NT2/D1 (cell line): ENCODE data around the gene SLC9A7.
"Not testable (repeated sequence)": the region's sequence is repeated elsewhere in the genome, so short reads cannot be mapped to it uniquely, and the experiment has no call there.

Source experiments
- DNase-seq: peaks from one replicate; pipeline ENCODE4 v3.0.0-alpha.2; 2011; ENCODE audit warnings: low read depth, low spot score
- H3K27me3 ChIP-seq: 2 replicates; pipeline ENCODE4 v1.6.0; 2011; ENCODE audit warnings: mild to moderate bottlenecking; ENCODE audit not compliant: insufficient read length, insufficient read depth
- H3K36me3 ChIP-seq: 2 replicates; pipeline ENCODE4 v1.6.1; 2011; ENCODE audit warnings: mild to moderate bottlenecking, low read length, mixed read lengths; ENCODE audit not compliant: insufficient read depth, insufficient read length
- H3K4me1 ChIP-seq: 2 replicates; pipeline ENCODE4 v1.5.1; 2011; ENCODE audit not compliant: insufficient read depth, insufficient read length
- H3K4me3 ChIP-seq: 2 replicates; pipeline ENCODE4 v1.5.1; 2011; ENCODE audit warnings: low read depth; ENCODE audit not compliant: insufficient read length
- H3K9ac ChIP-seq: 2 replicates; pipeline ENCODE4 v1.6.0; 2011; ENCODE audit warnings: low read depth; ENCODE audit not compliant: insufficient read length
- H3K9me3 ChIP-seq: 2 replicates; pipeline ENCODE4 v1.5.1; 2011; ENCODE audit warnings: mild to moderate bottlenecking, low read length; ENCODE audit not compliant: insufficient read depth
- SUZ12 ChIP-seq: IDR thresholded peaks from 2 replicates; pipeline ENCODE4 v1.6.1; 2011; ENCODE audit not compliant: insufficient read length, insufficient read depth; ENCODE audit errors: extremely low read depth
- YY1 ChIP-seq: IDR thresholded peaks from 2 replicates; pipeline ENCODE4 v1.6.1; 2011; ENCODE audit not compliant: insufficient read length, insufficient read depth
- ZNF274 ChIP-seq: IDR thresholded peaks from 2 replicates; pipeline ENCODE4 v1.6.1; 2011; ENCODE audit warnings: mild to moderate bottlenecking, low read depth, low read length

Gene SLC9A7

GRCh38 chrX:46733226-46733625 lies 25.7 kb downstream of the SLC9A7 start:
- no peaks in the 10 kb centered on the region for H3K36me3 ChIP-seq
- no peak overlapping the region for H3K4me3 ChIP-seq
- no peak overlapping the region for H3K9ac ChIP-seq
- no peaks in the 10 kb centered on the region for H3K4me1 ChIP-seq
- DNase-seq, result no peak
- no peaks in the 10 kb centered on the region for H3K27me3 ChIP-seq
- TF ChIP-seq SUZ12, result no peak
- no peak for TF ChIP-seq YY1
- TF ChIP-seq ZNF274, result no peak
- peaks cover 29% of the 10 kb centered on the region for H3K9me3 ChIP-seq

GRCh38 chrX:46730765-46731164 lies 28.2 kb downstream of the SLC9A7 start:
- DNase-seq, result no peak
- no peak for TF ChIP-seq YY1
- TF ChIP-seq ZNF274, result no peak
- TF ChIP-seq SUZ12, result no peak

GRCh38 chrX:46727441-46727840 lies 31.5 kb downstream of the SLC9A7 start:
- Histone ChIP-seq H3K4me1 (peaks cover 2% of the 10 kb centered on the region), H3K9ac (no peak overlapping the region), H3K4me3 (no peak overlapping the region), H3K9me3 (no peaks in the 10 kb centered on the region), H3K27me3 (no peaks in the 10 kb centered on the region), H3K36me3 (no peaks in the 10 kb centered on the region)
- no peak for TF ChIP-seq YY1
- TF ChIP-seq SUZ12, result no peak
- TF ChIP-seq ZNF274, result no peak
- no peak for DNase-seq

More at GRCh38 chrX:46730765-46731164, 28.2 kb downstream of the SLC9A7 start:
- H3K9ac ChIP-seq, result no peak overlapping the region
- H3K27me3 ChIP-seq, result no peaks in the 10 kb centered on the region
- peaks cover 11% of the 10 kb centered on the region for H3K9me3 ChIP-seq
- no peaks in the 10 kb centered on the region for H3K36me3 ChIP-seq
- H3K4me1 ChIP-seq, result no peaks in the 10 kb centered on the region
- no peak overlapping the region for H3K4me3 ChIP-seq

DNA sequence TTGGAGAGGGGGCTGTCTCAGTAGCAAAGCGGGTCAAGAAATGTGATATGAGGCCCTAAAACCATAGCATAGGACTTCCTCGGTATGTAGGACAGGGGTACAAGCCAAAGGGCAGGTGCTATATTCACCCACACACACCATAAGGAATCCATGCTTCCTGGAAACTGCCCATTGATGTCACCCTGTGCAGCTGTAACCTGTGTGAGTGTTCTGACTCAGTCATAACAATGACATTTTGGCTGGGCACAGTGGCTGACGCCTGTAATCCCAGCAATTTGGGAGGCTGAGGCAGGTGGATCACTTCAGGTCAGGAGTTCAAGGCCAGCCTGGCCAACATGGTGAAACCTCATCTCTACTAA lies 35.4 kb downstream of the SLC9A7 start:
- H3K9ac ChIP-seq, H3K36me3 ChIP-seq, H3K4me3 ChIP-seq, H3K4me1 ChIP-seq, H3K9me3 ChIP-seq, H3K27me3 ChIP-seq, DNase-seq: not testable (repeated sequence)

GRCh38 chrX:46722742-46723568 lies 36.0 kb downstream of the SLC9A7 start:
- no peaks in the 10 kb centered on the region for H3K36me3 ChIP-seq
- no peak overlapping the region for H3K9ac ChIP-seq
- H3K4me1 ChIP-seq, result peaks cover 2% of the 10 kb centered on the region
- no peaks in the 10 kb centered on the region for H3K27me3 ChIP-seq
- H3K9me3 ChIP-seq, result no peaks in the 10 kb centered on the region
- no peak for DNase-seq
- no peak for TF ChIP-seq YY1
- no peak for TF ChIP-seq SUZ12
- no peak for TF ChIP-seq ZNF274
- H3K4me3 ChIP-seq, result no peak overlapping the region

- no peaks in the 10 kb centered on the region for H3K27me3 ChIP-seq
- no peaks in the 10 kb centered on the region for H3K36me3 ChIP-seq
- TF ChIP-seq ZNF274 (no peak), SUZ12 (no peak), YY1 (no peak)
- no peak overlapping the region for H3K9ac ChIP-seq
- H3K4me3 ChIP-seq, result no peak overlapping the region
- no peaks in the 10 kb centered on the region for H3K4me1 ChIP-seq
- DNase-seq, result no peak
- H3K9me3 ChIP-seq, result no peaks in the 10 kb centered on the region
These were observed 42.1 kb downstream of the SLC9A7 start for GRCh38 chrX:46716796-46717195.

GRCh38 chrX:46715997-46716396 lies 42.9 kb downstream of the SLC9A7 start:
- TF ChIP-seq YY1 (no peak), SUZ12 (no peak), ZNF274 (no peak)
- Histone ChIP-seq H3K4me3 (no peak overlapping the region), H3K27me3 (no peaks in the 10 kb centered on the region), H3K9ac (no peak overlapping the region), H3K9me3 (no peaks in the 10 kb centered on the region), H3K4me1 (no peaks in the 10 kb centered on the region), H3K36me3 (no peaks in the 10 kb centered on the region)
- no peak for DNase-seq

- Histone ChIP-seq H3K9me3 (no peaks in the 10 kb centered on the region), H3K4me1 (no peaks in the 10 kb centered on the region), H3K4me3 (no peak overlapping the region), H3K9ac (no peak overlapping the region), H3K27me3 (no peaks in the 10 kb centered on the region), H3K36me3 (no peaks in the 10 kb centered on the region)
- no peak for DNase-seq
- no peak for TF ChIP-seq ZNF274
- TF ChIP-seq YY1, result no peak
- no peak for TF ChIP-seq SUZ12
These were observed 43.4 kb downstream of the SLC9A7 start for GRCh38 chrX:46715530-46715929.
